ENCODE measurements around the gene NAB1.

DNA sequence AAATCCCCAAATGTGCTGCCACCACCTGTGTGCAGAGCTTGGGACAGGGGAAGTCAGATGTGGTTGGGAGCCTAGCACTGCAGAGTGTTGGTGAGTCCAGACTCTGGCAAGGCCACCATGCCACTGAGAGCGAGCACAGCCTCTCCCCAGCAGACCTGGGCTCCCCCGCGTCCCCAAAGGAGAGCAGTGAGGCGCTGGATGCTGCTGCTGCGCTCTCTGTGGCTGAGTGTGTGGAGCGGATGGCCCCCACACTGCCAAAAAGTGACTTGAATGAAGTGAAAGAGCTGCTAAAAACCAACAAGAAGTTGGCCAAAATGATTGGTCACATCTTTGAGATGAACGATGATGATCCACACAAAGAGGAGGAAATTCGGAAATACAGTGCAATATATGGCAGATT is 10.7 kb downstream of the NAB1 start:
- no peak for TF ChIP-seq POLR2A (IDR thresholded peaks at IDR 0.05)
- TF ChIP-seq CTCF (IDR thresholded peaks at IDR 0.05), result no peak
